Measurements from ENCODE around the gene TLN1.

TLN1 gene

GRCh38 chr9:35666045-35666444 lies 66.0 kb downstream of the TLN1 start:
- DNase-seq (ENCODE audit: insufficient read length, low spot score) = no peak
- TF ChIP-seq CTCF (IDR thresholded peaks at IDR 0.05; ENCODE audit: insufficient read depth, missing control alignments) = no peak
- FAIRE-seq = no peak

GRCh38 chr9:35665471-35665818 lies 66.5 kb downstream of the TLN1 start:
- FAIRE-seq = no peak
- no peak for DNase-seq (ENCODE audit: insufficient read length, low spot score)
- TF ChIP-seq CTCF (IDR thresholded peaks at IDR 0.05; ENCODE audit: insufficient read depth, missing control alignments) = no peak

GRCh38 chr9:35664531-35665470 lies 67.2 kb downstream of the TLN1 start, which contains the start of gene ARHGEF39:
ARHGEF39 (minus strand) TSS chr9:35665195; CDS start chr9:35665169, 26 bp downstream.
- peak; percentile 27 for TF ChIP-seq CTCF (IDR thresholded peaks at IDR 0.05; ENCODE audit: insufficient read depth, missing control alignments)
- DNase-seq (ENCODE audit: insufficient read length, low spot score) (peak; percentile 98), FAIRE-seq (no peak)

- FAIRE-seq (no peak), DNase-seq (ENCODE audit: insufficient read length, low spot score) (no peak)
- no peak for TF ChIP-seq CTCF (IDR thresholded peaks at IDR 0.05; ENCODE audit: insufficient read depth, missing control alignments)
Observed at GRCh38 chr9:35662437-35662836, 69.6 kb downstream of the TLN1 start.

- FAIRE-seq (no peak), DNase-seq (ENCODE audit: insufficient read length, low spot score) (no peak)
- no peak for TF ChIP-seq CTCF (IDR thresholded peaks at IDR 0.05; ENCODE audit: insufficient read depth, missing control alignments)
Observed at GRCh38 chr9:35661756-35662350, 70.1 kb downstream of the TLN1 start.

GRCh38 chr9:35660966-35661415 lies 71.0 kb downstream of the TLN1 start:
- FAIRE-seq (no peak), DNase-seq (ENCODE audit: insufficient read length, low spot score) (no peak)
- TF ChIP-seq CTCF (IDR thresholded peaks at IDR 0.05; ENCODE audit: insufficient read depth, missing control alignments) = peak; percentile 28

GRCh38 chr9:35659340-35659739 lies 72.7 kb downstream of the TLN1 start:
- FAIRE-seq (no peak), DNase-seq (ENCODE audit: insufficient read length, low spot score) (no peak)
- no peak for TF ChIP-seq CTCF (IDR thresholded peaks at IDR 0.05; ENCODE audit: insufficient read depth, missing control alignments)
